GM19452 (cell line): ENCODE results near the gene BRCA1.

Experiments
- ATAC-seq: cut with Tn5 transposase; IDR thresholded peaks from one replicate; pipeline ENCODE4 v1.9.1; 2021; ENCODE audit not compliant: unreplicated experiment

The BRCA1 gene

GRCh38 chr17:43025766-43026537 is 99.2 kb downstream of the BRCA1 start:
- ATAC-seq, result no peak

DNA sequence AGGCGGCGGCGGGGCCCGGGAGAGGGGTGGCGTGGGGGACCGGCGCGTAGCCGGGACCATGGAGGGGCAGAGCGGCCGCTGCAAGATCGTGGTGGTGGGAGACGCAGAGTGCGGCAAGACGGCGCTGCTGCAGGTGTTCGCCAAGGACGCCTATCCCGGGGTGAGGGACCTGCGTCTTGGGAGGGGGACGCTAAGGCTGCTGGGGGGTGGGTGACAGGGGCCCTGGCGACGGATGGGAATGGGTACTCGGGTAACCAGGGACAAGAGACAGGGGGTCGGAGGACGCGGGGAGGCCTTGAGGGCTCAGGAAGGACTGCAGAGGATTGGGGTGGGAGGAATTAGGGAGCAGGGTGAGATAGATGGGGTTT is 99.9 kb downstream of the BRCA1 start:
- ATAC-seq, result no peak

- ATAC-seq, result no peak
Observed at GRCh38 chr17:43024407-43025289, 100.5 kb downstream of the BRCA1 start, which contains the start of gene RND2. TSS of gene RND2 (plus strand) at chr17:43025231. CDS start at chr17:43025348, 117 bp downstream.

GRCh38 chr17:43021741-43022512 is 103.2 kb downstream of the BRCA1 start, which contains the start of gene VAT1:
TSS of gene VAT1 (minus strand) at chr17:43022385. CDS start at chr17:43022322, 63 bp downstream.
- ATAC-seq, result no peak

- no peak for ATAC-seq
Observed at GRCh38 chr17:43020789-43021740, 104.1 kb downstream of the BRCA1 start.

DNA sequence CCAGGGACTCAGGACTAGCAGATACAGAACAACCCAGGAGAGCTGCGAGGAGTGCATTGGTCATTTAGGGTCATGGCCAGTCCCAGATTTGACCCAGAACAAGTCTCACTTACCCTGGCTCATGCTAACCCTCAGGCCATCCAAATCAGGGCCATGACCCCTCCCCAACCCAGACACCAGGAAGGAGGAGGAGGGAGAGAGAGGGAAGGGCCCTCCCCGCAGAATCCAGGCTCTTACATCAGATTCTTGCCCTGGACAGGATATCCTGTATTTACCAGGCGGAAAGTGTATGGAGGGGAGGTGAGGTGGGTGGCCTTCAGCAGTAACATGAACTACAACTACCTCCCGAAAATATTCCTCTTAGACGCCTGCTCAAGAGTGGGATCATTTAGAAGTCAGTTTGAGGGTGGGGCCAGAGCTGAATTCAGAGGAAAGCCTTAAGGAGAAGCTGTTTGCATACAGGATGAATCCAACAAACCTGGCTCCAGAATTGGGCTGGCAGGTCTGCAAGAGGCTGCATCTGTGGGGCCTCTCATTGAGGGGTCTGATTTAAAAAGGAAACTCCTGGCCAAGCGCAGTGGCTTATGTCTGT is 105.0 kb downstream of the BRCA1 start:
- no peak for ATAC-seq

DNA sequence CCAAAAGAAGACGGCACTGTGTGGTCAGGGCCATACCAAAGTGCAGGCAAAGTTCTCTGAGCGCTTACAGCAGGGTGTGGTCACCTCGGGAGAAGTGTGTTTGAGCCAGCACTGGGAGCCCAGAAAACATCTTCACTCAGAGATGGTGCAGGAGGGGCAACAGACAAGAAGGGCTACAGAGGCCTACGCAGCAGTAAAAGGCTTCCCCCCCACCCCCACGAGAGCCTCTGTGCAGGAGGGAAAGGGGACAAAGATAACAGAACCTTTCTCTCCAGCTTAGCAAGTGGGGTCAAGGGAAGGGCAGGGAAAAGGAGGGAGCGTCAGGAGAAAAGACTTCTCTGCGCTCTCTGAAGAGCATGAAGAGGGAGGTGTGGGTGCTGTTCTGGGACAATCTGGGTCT is 105.7 kb downstream of the BRCA1 start:
- no peak for ATAC-seq

DNA sequence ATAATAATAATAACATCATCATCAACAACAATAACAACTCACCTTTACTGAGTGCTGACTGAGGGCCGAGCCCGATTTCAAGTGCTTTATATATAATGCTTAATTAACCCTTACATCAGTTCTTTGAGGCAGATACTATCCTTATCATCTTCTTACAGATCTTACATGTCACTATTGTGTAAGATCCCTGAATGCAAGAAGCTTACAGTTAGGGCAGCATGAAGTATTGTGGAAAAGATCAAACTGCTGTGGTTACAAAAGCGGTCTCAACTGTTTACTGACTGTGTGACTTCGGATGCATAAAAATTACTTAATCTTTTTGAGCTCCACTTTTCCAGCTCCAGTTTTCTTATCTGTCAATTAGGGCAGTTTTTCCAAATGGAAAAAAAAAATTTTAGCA is 106.2 kb downstream of the BRCA1 start:
- no peak for ATAC-seq

DNA sequence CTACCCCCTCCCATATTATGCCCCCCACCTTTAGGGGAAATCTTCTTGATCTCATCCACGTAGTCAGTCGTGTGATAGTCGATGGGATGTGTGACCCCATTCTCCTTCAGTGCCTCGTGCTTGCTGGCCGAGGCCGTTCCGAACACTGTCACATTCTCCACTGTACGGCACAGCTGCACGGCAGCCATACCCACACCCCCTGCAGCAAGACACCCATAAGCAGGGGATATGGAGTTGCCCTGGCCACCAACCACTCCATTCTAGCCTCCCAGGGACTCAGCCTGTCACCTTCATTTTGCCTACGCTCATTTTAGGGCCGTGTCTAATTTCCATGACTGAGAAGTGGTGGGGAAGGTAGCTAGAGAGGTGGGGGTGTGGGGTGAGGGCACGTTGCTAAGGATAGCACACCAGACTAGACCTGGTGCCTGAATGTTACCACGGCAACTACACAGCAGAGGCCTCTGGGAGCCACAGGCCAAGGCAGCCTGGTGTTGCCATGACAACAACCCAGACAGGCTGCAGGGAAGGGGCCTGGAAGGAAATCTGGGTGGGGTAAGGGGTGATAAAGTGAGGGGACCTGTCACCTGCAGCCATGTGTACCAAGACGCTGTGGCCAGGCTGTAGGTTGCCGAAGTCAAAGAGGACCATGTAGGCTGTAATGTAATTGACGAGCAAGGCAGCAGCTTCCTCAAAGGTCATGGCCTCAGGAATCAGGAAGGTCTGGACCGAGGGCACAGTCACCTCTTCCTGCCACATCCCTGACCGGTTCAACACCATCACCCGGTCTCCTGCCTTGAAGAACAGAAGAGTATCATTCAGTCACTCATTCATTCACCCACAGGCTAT is 106.9 kb downstream of the BRCA1 start:
- ATAC-seq, result no peak

GRCh38 chr17:43016216-43016615 is 108.9 kb downstream of the BRCA1 start:
- no peak for ATAC-seq

DNA sequence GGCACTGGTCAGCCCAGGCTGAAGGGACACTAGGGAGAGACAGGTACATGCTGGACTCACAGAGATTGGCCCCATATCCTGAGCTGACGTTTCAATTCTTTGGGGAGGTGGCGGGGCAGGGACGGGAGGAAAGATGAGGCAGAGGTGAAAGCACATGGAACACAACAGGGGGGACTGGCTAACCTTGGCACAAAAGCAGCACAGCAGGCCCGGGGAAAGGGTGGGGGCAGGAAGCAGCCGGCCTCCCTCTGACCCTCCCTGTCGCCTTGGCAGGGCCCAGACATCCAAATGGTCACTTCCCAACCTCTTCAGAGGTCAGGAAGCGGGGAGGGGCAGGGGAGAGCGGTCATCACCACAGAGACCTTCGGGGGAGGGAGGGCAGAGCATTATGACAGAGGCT is 109.6 kb downstream of the BRCA1 start:
- ATAC-seq, result no peak

GRCh38 chr17:43014649-43015542 is 110.3 kb downstream of the BRCA1 start:
- no peak for ATAC-seq

- no peak for ATAC-seq
Observed at GRCh38 chr17:43014020-43014648, 111.0 kb downstream of the BRCA1 start.

- ATAC-seq, result no peak
Observed at GRCh38 chr17:43013296-43013695, 111.9 kb downstream of the BRCA1 start.

- no peak for ATAC-seq
Observed at GRCh38 chr17:43011728-43012472, 113.3 kb downstream of the BRCA1 start.

DNA sequence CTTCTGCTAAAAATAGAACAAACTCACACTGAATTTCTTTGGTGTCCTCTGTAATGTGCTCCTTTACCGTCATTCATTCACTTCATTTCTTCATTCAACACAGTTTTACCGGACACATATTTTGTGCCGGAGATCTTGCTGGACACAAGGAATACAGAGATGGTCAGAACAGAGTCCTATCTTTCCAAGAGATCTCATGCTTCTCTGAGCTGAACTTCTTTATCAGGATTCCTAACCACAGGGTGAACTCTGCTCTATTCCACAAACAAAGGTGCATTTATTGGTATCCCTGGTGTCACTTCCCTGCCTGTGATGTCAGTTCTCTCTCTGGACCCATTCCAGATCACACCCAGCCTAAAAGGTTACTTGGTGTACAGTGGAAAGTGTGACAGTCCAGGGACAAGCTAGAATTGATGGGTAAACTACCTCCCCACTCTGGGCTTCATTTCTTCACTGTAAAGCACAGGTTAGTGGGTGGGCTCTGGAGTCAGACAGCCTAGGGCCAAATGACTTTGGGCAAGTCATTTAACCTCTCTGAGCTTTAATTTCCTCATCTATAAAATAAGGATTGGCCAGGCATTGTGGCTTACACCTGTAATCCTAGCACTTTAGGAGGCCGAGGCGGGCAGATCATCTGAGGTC is 114.4 kb downstream of the BRCA1 start:
- no peak for ATAC-seq
